ENCODE results near the gene A3GALT2.
A peak's percentile ranks its signal among the peaks of the same experiment; 100 is the strongest.

Gene A3GALT2

DNA sequence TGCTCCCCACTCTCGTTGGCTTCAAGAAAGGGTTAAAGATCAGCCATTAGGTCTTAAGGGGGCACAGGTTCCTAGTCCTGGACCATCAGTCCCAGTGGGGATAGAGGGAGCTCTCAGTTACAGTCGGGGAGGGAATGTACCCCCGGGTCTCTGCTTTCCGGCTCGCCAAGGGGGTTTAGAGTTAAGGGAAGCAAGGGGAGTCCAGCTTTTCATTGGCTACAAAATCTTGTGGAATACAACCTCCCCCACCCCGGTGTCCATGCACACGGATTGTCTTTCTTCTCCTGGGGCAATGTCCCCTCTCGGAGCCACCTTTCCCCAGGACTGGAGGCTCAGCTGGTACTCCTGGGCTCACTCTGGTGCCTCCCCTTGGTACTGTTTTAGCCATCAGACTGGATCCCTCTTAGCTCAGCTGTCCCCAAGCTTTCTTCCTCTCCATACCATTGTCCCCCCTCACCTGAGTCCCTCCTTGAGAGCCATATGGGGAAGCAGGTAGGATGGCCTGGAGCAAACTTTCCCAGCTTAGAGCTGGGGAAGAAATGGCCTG is at the start of gene A3GALT2:
Gene A3GALT2 (minus strand): TSS at position 480 of the 547 bp plus-strand sequence. CDS start 0 bp downstream, at position 480.
- Mint-ChIP-seq H3K27ac (no peak within 1 kb of the TSS), H3K27me3 (peaks cover 18% of the 10 kb centered on the region), H3K4me3 (no peak within 1 kb of the TSS), H3K4me1 (ENCODE audit: low read depth) (peaks cover 3% of the 10 kb centered on the region), H3K9me3 (no peaks in the 10 kb centered on the region), H3K36me3 (ENCODE audit: low read depth) (peaks cover 31% of the 10 kb centered on the region)
- intact Hi-C loops (cut with micrococcal nuclease) = no loop called here

- Mint-ChIP-seq H3K27me3 (peaks cover 4% of the 10 kb centered on the region), H3K36me3 (ENCODE audit: low read depth) (peaks cover 85% of the 10 kb centered on the region), H3K9me3 (no peaks in the 10 kb centered on the region), H3K27ac (no peak overlapping the region), H3K4me1 (ENCODE audit: low read depth) (peaks cover 25% of the 10 kb centered on the region), H3K4me3 (no peak overlapping the region)
- intact Hi-C loops (cut with micrococcal nuclease) = no loop called here
These were observed 49.4 kb upstream of the A3GALT2 start for GRCh38 chr1:33370301-33370700.

GRCh38 chr1:33369764-33370163 is 48.9 kb upstream of the A3GALT2 start:
- intact Hi-C loops (cut with micrococcal nuclease) = loop anchor here (5.0 kb wide), 2 partner anchors 103 to 152 kb away; partner anchors contain the start of gene ZSCAN20
- H3K4me1 Mint-ChIP-seq (ENCODE audit: low read depth) = peaks cover 20% of the 10 kb centered on the region
- no peaks in the 10 kb centered on the region for H3K9me3 Mint-ChIP-seq
- peaks cover 80% of the 10 kb centered on the region for H3K36me3 Mint-ChIP-seq (ENCODE audit: low read depth)
- H3K27me3 Mint-ChIP-seq = peaks cover 4% of the 10 kb centered on the region
- H3K27ac Mint-ChIP-seq = no peak overlapping the region
- H3K4me3 Mint-ChIP-seq = no peak overlapping the region

- Mint-ChIP-seq H3K4me1 (ENCODE audit: low read depth) (peaks cover 17% of the 10 kb centered on the region), H3K4me3 (no peak overlapping the region), H3K27ac (no peak overlapping the region), H3K27me3 (peaks cover 4% of the 10 kb centered on the region), H3K9me3 (no peaks in the 10 kb centered on the region), H3K36me3 (ENCODE audit: low read depth) (peaks cover 84% of the 10 kb centered on the region)
- intact Hi-C loops (cut with micrococcal nuclease) = loop anchor here (5.0 kb wide), 2 partner anchors 103 to 152 kb away; partner anchors contain the start of gene ZSCAN20
These were observed 48.2 kb upstream of the A3GALT2 start for GRCh38 chr1:33369081-33369480.

DNA sequence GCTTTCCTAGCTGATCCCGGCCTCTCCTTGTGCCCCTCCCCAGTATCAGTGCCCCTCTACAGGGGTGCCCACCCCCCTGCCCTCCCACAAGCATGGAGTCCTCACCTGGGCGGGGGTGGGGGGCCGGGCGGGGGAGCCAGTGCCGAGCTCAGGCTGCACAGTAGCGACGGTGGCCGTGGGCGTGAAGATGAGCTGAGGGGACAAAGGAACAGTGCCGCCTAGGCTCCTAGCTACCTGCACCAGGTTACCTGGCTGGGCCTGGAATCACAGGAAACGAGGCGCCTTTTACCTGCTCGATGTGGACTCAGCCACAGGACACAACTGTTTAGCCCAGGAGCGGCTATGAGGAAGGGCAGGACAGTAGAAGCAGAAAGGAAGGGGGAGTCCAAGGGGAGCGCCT is 47.5 kb upstream of the A3GALT2 start:
- Mint-ChIP-seq H3K27ac (no peak overlapping the region), H3K27me3 (peaks cover 4% of the 10 kb centered on the region), H3K36me3 (ENCODE audit: low read depth) (peaks cover 79% of the 10 kb centered on the region), H3K4me1 (ENCODE audit: low read depth) (peaks cover 17% of the 10 kb centered on the region), H3K4me3 (no peak overlapping the region), H3K9me3 (no peaks in the 10 kb centered on the region)
- intact Hi-C loops (cut with micrococcal nuclease) = loop anchor here (5.0 kb wide), 2 partner anchors 104 to 151 kb away; partner anchors contain the start of gene ZSCAN20

GRCh38 chr1:33367485-33368405 is 46.8 kb upstream of the A3GALT2 start:
- intact Hi-C loops (cut with micrococcal nuclease) = loop anchor here (1.0 to 5.0 kb wide), 3 partner anchors 72 to 150 kb away; partner anchors contain the start of gene ZSCAN20
- Mint-ChIP-seq H3K36me3 (ENCODE audit: low read depth) (peaks cover 74% of the 10 kb centered on the region), H3K9me3 (no peaks in the 10 kb centered on the region), H3K27me3 (peaks cover 4% of the 10 kb centered on the region), H3K4me3 (no peak overlapping the region), H3K27ac (peak overlapping the region; percentile 2), H3K4me1 (ENCODE audit: low read depth) (peaks cover 17% of the 10 kb centered on the region)

- Mint-ChIP-seq H3K9me3 (no peaks in the 10 kb centered on the region), H3K27me3 (peaks cover 4% of the 10 kb centered on the region), H3K27ac (peak overlapping the region; percentile 2), H3K36me3 (ENCODE audit: low read depth) (peaks cover 72% of the 10 kb centered on the region), H3K4me3 (no peak overlapping the region), H3K4me1 (ENCODE audit: low read depth) (peaks cover 22% of the 10 kb centered on the region)
- intact Hi-C loops (cut with micrococcal nuclease) = loop anchor here (1.0 to 5.0 kb wide), 3 partner anchors 72 to 150 kb away; partner anchors contain the start of gene ZSCAN20
These were observed 46.0 kb upstream of the A3GALT2 start for GRCh38 chr1:33366762-33367484.

DNA sequence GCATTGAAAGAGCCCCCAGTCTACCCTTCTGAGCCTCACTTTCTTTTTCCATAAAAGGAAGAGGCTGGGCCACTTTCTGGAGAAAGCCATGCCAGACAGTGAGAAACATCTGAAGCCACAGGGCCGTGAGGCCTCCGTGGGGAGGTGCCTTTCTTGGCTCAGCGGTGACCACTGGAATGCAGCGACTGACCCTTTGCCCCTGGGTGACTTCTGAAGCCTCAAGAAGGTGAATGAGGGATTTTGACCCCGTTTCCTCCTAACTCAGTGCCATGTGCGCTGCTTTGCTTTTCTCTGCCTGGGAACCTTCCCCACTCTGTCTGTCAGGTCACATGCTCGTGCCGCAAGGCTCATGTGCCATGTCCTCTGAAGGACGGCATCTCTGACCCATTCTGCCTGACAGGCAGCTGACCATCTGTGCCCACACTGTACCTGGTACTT is 44.7 kb upstream of the A3GALT2 start:
- Mint-ChIP-seq H3K4me3 (no peak overlapping the region), H3K4me1 (ENCODE audit: low read depth) (peaks cover 34% of the 10 kb centered on the region), H3K9me3 (no peaks in the 10 kb centered on the region), H3K27me3 (peaks cover 4% of the 10 kb centered on the region), H3K27ac (no peak overlapping the region), H3K36me3 (ENCODE audit: low read depth) (peaks cover 65% of the 10 kb centered on the region)
- intact Hi-C loops (cut with micrococcal nuclease) = loop anchor here (5.0 kb wide), 2 partner anchors 107 to 148 kb away; partner anchors contain the start of gene ZSCAN20

- Mint-ChIP-seq H3K27me3 (no peaks in the 10 kb centered on the region), H3K27ac (no peak overlapping the region), H3K4me3 (no peak overlapping the region)
These were observed 43.6 kb upstream of the A3GALT2 start for GRCh38 chr1:33364565-33364918.

DNA sequence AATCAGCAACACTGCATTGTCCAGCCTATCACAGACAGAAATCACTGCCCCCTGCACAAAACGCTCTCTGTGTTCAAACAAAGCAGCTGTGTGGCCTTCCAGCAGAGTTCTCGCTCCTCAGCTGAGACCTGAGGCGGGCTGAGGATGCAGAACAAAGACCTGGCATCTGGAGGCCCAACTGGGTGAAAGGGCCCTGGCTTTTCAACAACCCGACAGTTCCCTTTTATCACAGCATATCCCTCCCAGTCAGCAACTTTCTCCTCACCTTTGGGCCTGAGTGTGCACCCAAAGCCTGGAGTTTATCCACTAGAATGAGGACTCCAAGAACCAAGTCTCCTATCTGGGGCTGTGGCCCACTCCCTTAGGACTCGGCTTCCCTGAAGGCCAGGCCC is 42.6 kb upstream of the A3GALT2 start:
- H3K27ac Mint-ChIP-seq = no peak overlapping the region
- H3K36me3 Mint-ChIP-seq (ENCODE audit: low read depth) = peaks cover 48% of the 10 kb centered on the region
- no peaks in the 10 kb centered on the region for H3K9me3 Mint-ChIP-seq
- H3K4me3 Mint-ChIP-seq = no peak overlapping the region
- no peaks in the 10 kb centered on the region for H3K27me3 Mint-ChIP-seq
- H3K4me1 Mint-ChIP-seq (ENCODE audit: low read depth) = peaks cover 34% of the 10 kb centered on the region
- intact Hi-C loops (cut with micrococcal nuclease) = no loop called here

More at GRCh38 chr1:33364565-33364918, 43.6 kb upstream of the A3GALT2 start:
- Mint-ChIP-seq H3K9me3 (no peaks in the 10 kb centered on the region), H3K36me3 (ENCODE audit: low read depth) (peaks cover 56% of the 10 kb centered on the region), H3K4me1 (ENCODE audit: low read depth) (peaks cover 34% of the 10 kb centered on the region)
- intact Hi-C loops (cut with micrococcal nuclease) = no loop called here

DNA sequence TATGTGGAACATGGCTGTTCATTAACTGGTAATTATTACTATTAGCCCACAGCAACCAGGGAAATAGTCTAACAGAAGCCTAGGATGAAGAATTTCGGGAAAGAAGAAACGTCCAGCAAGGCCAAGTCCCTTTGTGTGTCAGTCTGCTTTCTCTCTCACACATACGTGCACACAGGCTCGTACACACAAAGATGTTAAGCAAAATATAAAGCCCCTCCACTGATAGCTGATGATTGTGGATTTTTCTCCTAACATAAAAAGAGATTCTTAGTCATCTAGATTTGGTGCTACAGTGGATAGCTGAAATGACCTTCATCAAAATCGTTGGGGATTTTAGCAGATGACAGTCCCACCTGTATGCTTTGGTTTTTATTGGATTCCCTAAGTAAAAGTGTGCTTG is 42.1 kb upstream of the A3GALT2 start:
- Mint-ChIP-seq H3K4me3 (no peak overlapping the region), H3K36me3 (ENCODE audit: low read depth) (peaks cover 44% of the 10 kb centered on the region), H3K27me3 (no peaks in the 10 kb centered on the region), H3K27ac (no peak overlapping the region), H3K4me1 (ENCODE audit: low read depth) (peaks cover 33% of the 10 kb centered on the region), H3K9me3 (no peaks in the 10 kb centered on the region)
- intact Hi-C loops (cut with micrococcal nuclease) = no loop called here

DNA sequence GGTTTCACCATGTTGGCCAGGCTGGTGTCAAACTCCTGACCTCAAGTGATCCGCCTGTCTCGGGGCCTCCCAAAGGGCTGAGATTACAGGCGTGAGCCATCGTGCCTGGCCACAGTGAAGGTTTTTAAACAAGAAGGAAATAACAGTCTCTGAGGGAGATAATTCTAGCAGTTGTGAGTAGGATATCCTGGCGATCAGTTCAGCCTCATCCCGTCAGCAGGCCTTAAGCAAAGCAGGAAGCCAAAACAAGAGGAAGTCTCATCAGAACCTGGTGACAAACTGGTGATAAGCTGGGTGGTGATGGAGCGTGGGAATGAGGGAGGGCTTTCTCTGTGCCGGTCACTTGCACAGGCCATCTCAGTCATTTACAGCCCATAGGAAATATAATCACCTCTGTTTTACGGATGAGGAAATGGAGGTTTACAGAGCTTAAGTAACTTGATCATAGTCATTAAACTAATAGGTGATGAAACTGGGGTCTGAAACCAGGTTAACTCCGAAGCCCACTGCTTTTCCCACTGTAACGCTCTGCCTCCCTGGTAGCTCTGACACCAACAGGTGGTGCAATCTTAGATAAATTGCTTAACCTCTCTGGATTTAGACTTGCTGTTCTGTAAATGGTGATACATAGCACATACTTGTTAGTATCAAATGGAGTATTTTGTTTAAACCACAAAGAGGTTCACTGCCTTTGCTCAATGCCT is 40.8 kb upstream of the A3GALT2 start:
- no peak overlapping the region for H3K27ac Mint-ChIP-seq
- H3K4me1 Mint-ChIP-seq (ENCODE audit: low read depth) = peaks cover 21% of the 10 kb centered on the region
- no peak overlapping the region for H3K4me3 Mint-ChIP-seq
- intact Hi-C loops (cut with micrococcal nuclease) = no loop called here
- H3K36me3 Mint-ChIP-seq (ENCODE audit: low read depth) = peaks cover 40% of the 10 kb centered on the region
- no peaks in the 10 kb centered on the region for H3K27me3 Mint-ChIP-seq
- no peaks in the 10 kb centered on the region for H3K9me3 Mint-ChIP-seq

DNA sequence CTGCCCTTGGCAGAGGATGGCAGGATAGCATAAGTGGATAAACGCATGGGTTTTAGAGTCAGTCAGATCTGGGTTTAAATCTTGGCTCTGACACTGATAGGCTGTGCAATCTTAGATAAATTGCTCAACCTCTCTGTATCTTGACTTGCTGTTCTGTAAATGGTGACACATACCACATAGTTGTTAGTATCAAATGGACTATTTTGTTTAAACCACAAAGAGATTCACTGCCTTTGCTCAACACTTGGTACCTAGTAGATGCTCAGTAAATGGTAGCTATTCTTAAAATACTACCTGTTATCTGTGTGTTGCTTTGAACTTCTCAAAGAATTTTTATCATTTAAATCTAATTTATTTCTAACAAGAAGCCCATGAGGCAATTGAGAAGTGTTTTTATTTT is 39.5 kb upstream of the A3GALT2 start:
- Mint-ChIP-seq H3K27ac (no peak overlapping the region), H3K36me3 (ENCODE audit: low read depth) (peaks cover 31% of the 10 kb centered on the region), H3K27me3 (no peaks in the 10 kb centered on the region), H3K4me1 (ENCODE audit: low read depth) (peaks cover 17% of the 10 kb centered on the region), H3K4me3 (no peak overlapping the region), H3K9me3 (no peaks in the 10 kb centered on the region)
- intact Hi-C loops (cut with micrococcal nuclease) = no loop called here

All from dendritic cell treated with granulocyte-macrophage colony-stimulating factor and Interleukin-4, amounts not matched to agents 40 ng/mL and 50 ng/mL, for 4 days (primary cell).